Putamen (tissue), 1 donor: Measurements from ENCODE around the gene RGP1.

Experiments used
- DNase-seq: peaks from one replicate; pipeline ENCODE4 v3.0.0-alpha.2; 2016; ENCODE audit warnings: low spot score

Gene RGP1

GRCh38 chr9:35719546-35719945 is 29.5 kb upstream of the RGP1 start:
- DNase-seq: no peak

- no peak for DNase-seq
Observed at GRCh38 chr9:35723426-35723825, 25.7 kb upstream of the RGP1 start.

GRCh38 chr9:35723908-35724307 is 25.2 kb upstream of the RGP1 start:
- DNase-seq: no peak

- DNase-seq: no peak
Observed at GRCh38 chr9:35725362-35725761, 23.7 kb upstream of the RGP1 start.

GRCh38 chr9:35726931-35727330 is 22.2 kb upstream of the RGP1 start:
- DNase-seq: peak; percentile 80

GRCh38 chr9:35727676-35728040 is 21.4 kb upstream of the RGP1 start:
- no peak for DNase-seq

GRCh38 chr9:35728041-35728971 is 20.8 kb upstream of the RGP1 start:
- peak; percentile 58 for DNase-seq

GRCh38 chr9:35729101-35729500 is 20.0 kb upstream of the RGP1 start:
- no peak for DNase-seq

- DNase-seq: no peak
Observed at GRCh38 chr9:35729700-35730485, 19.2 kb upstream of the RGP1 start.

- DNase-seq: no peak
Observed at GRCh38 chr9:35730486-35730854, 18.6 kb upstream of the RGP1 start.

- DNase-seq: no peak
Observed at GRCh38 chr9:35731415-35732184, 17.5 kb upstream of the RGP1 start.

GRCh38 chr9:35732185-35732799 is 16.8 kb upstream of the RGP1 start, which contains the start of the genes CREB3 and TLN1:
CREB3 (plus strand) TSS chr9:35732666; CDS start chr9:35732773, 107 bp downstream.
TLN1 (minus strand) TSS chr9:35732195; CDS start chr9:35725694, 6,501 bp downstream.
- peak; percentile 98 for DNase-seq

- no peak for DNase-seq
Observed at GRCh38 chr9:35732800-35733541, 16.1 kb upstream of the RGP1 start.

- DNase-seq: no peak
Observed at GRCh38 chr9:35734096-35734495, 15.0 kb upstream of the RGP1 start.

GRCh38 chr9:35736201-35736633 is 12.9 kb upstream of the RGP1 start:
- DNase-seq: no peak

GRCh38 chr9:35737143-35737542 is 11.9 kb upstream of the RGP1 start:
- DNase-seq: no peak

GRCh38 chr9:35738186-35738585 is 10.9 kb upstream of the RGP1 start:
- DNase-seq: no peak

GRCh38 chr9:35738924-35739323 is 10.2 kb upstream of the RGP1 start:
- DNase-seq: no peak

GRCh38 chr9:35740243-35740642 is 8.8 kb upstream of the RGP1 start:
- DNase-seq: no peak

- DNase-seq: no peak
Observed at GRCh38 chr9:35741740-35742139, 7.3 kb upstream of the RGP1 start.

GRCh38 chr9:35743452-35743851 is 5.6 kb upstream of the RGP1 start:
- DNase-seq: no peak
